OCI-LY7 (cell line): ENCODE data around the gene TTC9C.

Experiments
- CTCF ChIP-seq: fragments of 200-600 bp; sonication (generic); conservative IDR thresholded peaks from 2 replicates; pipeline ENCODE4 v1.5.1; 2014; ENCODE audit warnings: mild to moderate bottlenecking, antibody characterized with exemption, low read length, moderate library complexity, mixed read lengths
- EZH2phosphoT487 ChIP-seq: fragments of 200-600 bp; sonication (generic); IDR thresholded peaks from 2 replicates; pipeline ENCODE4 v1.6.1; 2018; ENCODE audit warnings: low read depth, borderline replicate concordance, mild to moderate bottlenecking, mixed run types, antibody characterized with exemption, low read length, moderate library complexity, mixed read lengths

- TF ChIP-seq CTCF (no peak), EZH2phosphoT487 (no peak)
These were observed 22.1 kb upstream of the TTC9C start for GRCh38 chr11:62705880-62706849.
